ENCODE results near the gene KCNH1.

The KCNH1 gene

GRCh38 chr1:210647406-210648333, 486.3 kb downstream of the KCNH1 start:
- DNase-seq (ENCODE audit: low read depth in 2 of 2): no peak

- DNase-seq (ENCODE audit: low read depth in 2 of 2): no peak
Measured at GRCh38 chr1:210646258-210646616, 487.7 kb downstream of the KCNH1 start.

- no peak for DNase-seq (ENCODE audit: low read depth in 2 of 2)
Measured at GRCh38 chr1:210645582-210646257, 488.2 kb downstream of the KCNH1 start.

GRCh38 chr1:210641582-210641981, 492.4 kb downstream of the KCNH1 start:
- DNase-seq (ENCODE audit: low read depth in 2 of 2): no peak

DNA sequence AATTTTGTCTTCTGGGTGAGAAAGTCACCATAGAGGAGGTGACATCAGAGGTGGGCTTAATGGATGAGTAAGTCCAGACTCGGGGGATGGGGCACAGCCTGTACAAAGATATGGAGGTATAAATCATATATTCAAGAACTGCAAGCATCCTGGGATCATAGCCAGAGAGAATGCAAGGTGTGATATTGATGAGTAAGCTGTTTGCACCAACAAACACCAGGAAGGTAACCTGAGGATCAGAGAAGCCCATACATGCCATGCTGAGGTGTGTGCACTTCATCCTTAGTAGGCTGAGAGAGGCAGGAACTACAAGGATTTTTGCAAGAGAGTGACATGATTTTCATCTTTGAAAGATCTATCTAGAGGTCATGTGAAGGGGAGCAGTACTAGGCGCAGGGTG, 498.8 kb downstream of the KCNH1 start:
- DNase-seq (ENCODE audit: low read depth in 2 of 2): no peak

GRCh38 chr1:210633636-210634035, 500.3 kb downstream of the KCNH1 start:
- no peak for DNase-seq (ENCODE audit: low read depth in 2 of 2)

DNA sequence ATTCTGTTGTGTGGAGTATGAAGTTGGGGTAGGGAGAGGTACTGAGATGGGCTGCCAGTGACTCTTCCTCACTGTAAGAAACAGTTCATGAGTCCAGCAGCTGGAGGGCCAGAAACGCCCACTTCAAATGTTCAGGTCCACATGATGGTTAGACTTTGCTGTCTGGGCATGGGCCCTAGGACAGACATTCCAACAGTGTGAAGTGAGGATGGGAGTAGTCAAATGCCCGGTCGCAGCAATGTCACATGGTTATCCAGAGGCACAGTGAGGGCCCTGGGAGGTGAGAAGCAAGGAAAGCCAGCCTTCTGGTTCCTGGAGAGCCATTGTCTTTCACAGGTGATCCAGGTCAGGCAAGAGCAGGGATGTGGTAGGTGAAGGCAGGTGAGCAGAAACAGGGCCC, 500.8 kb downstream of the KCNH1 start:
- DNase-seq (ENCODE audit: low read depth in 2 of 2): no peak

DNA sequence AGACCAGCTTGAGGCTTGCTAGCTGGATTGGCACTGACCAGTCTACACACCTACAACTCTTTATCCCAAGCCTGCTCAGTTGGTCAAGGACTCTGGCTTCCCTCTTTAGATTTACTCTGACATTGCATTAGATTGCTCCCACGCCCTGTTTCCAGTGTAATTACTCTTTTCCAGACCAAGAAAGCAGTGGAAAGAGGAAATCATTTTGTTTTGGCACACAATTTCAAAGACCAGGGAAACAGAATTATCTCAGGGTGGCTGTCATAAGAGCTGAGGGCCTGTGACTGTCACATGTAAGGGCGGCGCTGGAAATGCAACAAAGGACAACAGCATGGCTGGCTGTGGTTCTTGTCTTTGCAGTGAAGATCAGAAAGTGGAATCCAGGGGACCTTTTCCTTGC, 502.5 kb downstream of the KCNH1 start:
- no peak for DNase-seq (ENCODE audit: low read depth in 2 of 2)

DNA sequence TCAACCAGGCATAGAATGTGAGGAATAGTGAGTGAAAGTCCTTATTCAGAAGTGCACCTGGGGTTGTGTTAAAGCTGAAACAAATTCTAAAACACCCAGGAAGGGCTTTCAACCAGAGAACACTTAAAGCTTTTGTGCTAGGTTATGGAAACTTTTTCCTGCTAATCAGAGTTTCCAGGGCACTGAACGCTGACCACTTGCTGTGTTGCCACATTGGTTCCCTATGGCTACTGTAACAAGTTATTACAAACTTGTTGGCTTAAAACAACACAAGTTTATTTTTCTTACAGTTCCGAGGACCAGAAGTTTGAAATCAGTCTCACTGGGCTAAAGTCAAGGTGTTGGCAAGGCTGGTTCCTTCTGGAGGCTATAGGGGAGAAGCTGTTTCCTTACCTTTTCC, 504.7 kb downstream of the KCNH1 start:
- no peak for DNase-seq (ENCODE audit: low read depth in 2 of 2)

GRCh38 chr1:210627755-210628154, 506.2 kb downstream of the KCNH1 start:
- no peak for DNase-seq (ENCODE audit: low read depth in 2 of 2)
